B cell (primary cell): ENCODE results near the gene ASTN1. TPM values are rescaled to one million over a fixed set of nuclear protein-coding genes. Genes with fewer than 3 reads are reported as not detected.

Experiments
- ATAC-seq: fragments of 200-7000 bp; cut with Tn5 transposase; one replicate; pipeline ENCODE4 v1.10.0; 2021; ENCODE audit warnings: low read depth, mild to moderate bottlenecking, moderate number of reproducible peaks, moderate library complexity
- CTCF ChIA-PET: fragments of 350-600 bp; sonication (Branson Sonifier 250); formaldehyde crosslinking; loops from one replicate; lab custom pipeline; 2021; ENCODE audit warnings: antibody characterized with exemption, inconsistent platforms; lab: Charles Lee
- POLR2A ChIA-PET: fragments of 350-600 bp; sonication (Branson Sonifier 250); formaldehyde crosslinking; loops from one replicate; lab custom pipeline; 2021; ENCODE audit warnings: antibody characterized with exemption; lab: Charles Lee
- DNase-seq: peaks from one replicate; pipeline ENCODE4 v3.0.0; 2013
- H2AFZ ChIP-seq: 2 replicates; pipeline ENCODE4 v1.6.1; 2012; ENCODE audit warnings: mild to moderate bottlenecking, low read depth, low read length; ENCODE audit not compliant: insufficient read depth, poor library complexity, severe bottlenecking
- H3K27ac ChIP-seq, 2 donors: 1 replicate in 1 of 2; 2 replicates in 1 of 2; pipeline ENCODE4 v1.5.1; 2012 to 2013; ENCODE audit warnings: low read length in 2 of 2, mild to moderate bottlenecking in 2 of 2, moderate library complexity in 1 of 2
- H3K27me3 ChIP-seq, 4 experiments: fragments of 200-600 bp in 1 of 4; sonication (generic) in 1 of 4; replicated peaks in 1 of 4; 1 replicate in 2 of 4; 2 replicates in 2 of 4; pipeline versions ENCODE4 v1.6.1 to v1.7.0; 2013 to 2016; ENCODE audit warnings: low read length in 3 of 4, mild to moderate bottlenecking in 2 of 4, mixed read lengths in 1 of 4, moderate library complexity in 1 of 4; ENCODE audit not compliant: insufficient read depth in 4 of 4, control insufficient read depth in 3 of 4; ENCODE audit errors: control extremely low read depth in 1 of 4
- H3K36me3 ChIP-seq, 2 experiments: replicated peaks in 1 of 2; 1 replicate in 1 of 2; 2 replicates in 1 of 2; pipeline versions ENCODE4 v1.6.1 to v1.7.1; 2013; ENCODE audit warnings: low read length in 1 of 2; ENCODE audit not compliant: insufficient read depth in 2 of 2, control insufficient read depth in 1 of 2; ENCODE audit errors: control extremely low read depth in 1 of 2, extremely low read depth in 1 of 2
- H3K4me1 ChIP-seq, 2 donors: fragments of 200-600 bp in 1 of 2; sonication (generic) in 1 of 2; 1 replicate in 1 of 2; 2 replicates in 1 of 2; pipeline versions ENCODE4 v1.5.1 to v1.6.1; 2013 to 2017; ENCODE audit warnings: low read length in 2 of 2; ENCODE audit not compliant: control insufficient read depth in 2 of 2, insufficient read depth in 2 of 2
- H3K4me2 ChIP-seq: replicated peaks from 2 replicates; pipeline ENCODE3; 2012; ENCODE audit warnings: mild to moderate bottlenecking, low read depth, low read length; ENCODE audit not compliant: poor library complexity, severe bottlenecking
- H3K4me3 ChIP-seq, 5 experiments: fragments of 200-600 bp in 1 of 5; sonication (generic) in 1 of 5; 1 replicate in 3 of 5; 2 replicates in 2 of 5; pipeline versions ENCODE4 v1.5.1 to v1.7.0; 2011 to 2016; ENCODE audit warnings: low read length in 4 of 5, mild to moderate bottlenecking in 4 of 5, low read depth in 2 of 5, control low read depth in 1 of 5, moderate library complexity in 1 of 5; ENCODE audit not compliant: insufficient read depth in 1 of 5; ENCODE audit errors: control extremely low read depth in 1 of 5, extremely low read depth in 1 of 5
- H3K79me2 ChIP-seq: fragments of 200-600 bp; sonication (generic); one replicate; pipeline ENCODE4 v1.6.0; 2016; ENCODE audit warnings: low read length; ENCODE audit not compliant: control insufficient read depth, insufficient read depth
- H3K9ac ChIP-seq: fragments of 200-600 bp; sonication (generic); 2 replicates; pipeline ENCODE4 v1.6.1; 2017; ENCODE audit warnings: mild to moderate bottlenecking, low read length, moderate library complexity
- H3K9me3 ChIP-seq, 3 donors: one replicate each; pipeline versions ENCODE4 v1.6.1 to v1.7.1; 2013; ENCODE audit warnings: low read length in 2 of 3; ENCODE audit not compliant: control insufficient read depth in 2 of 3, insufficient read depth in 1 of 3; ENCODE audit errors: control extremely low read depth in 1 of 3
- H4K20me1 ChIP-seq: 2 replicates; pipeline ENCODE4 v1.6.0; 2012; ENCODE audit warnings: mild to moderate bottlenecking, low read length; ENCODE audit not compliant: insufficient read depth, control insufficient read depth, poor library complexity, severe bottlenecking
- H3K27ac Mint-ChIP-seq: one replicate; pipeline ENCODE4 v1.8.0; 2021; ENCODE audit warnings: mixed read lengths
- H3K27me3 Mint-ChIP-seq: one replicate; pipeline ENCODE4 v1.8.0; 2021; ENCODE audit warnings: mixed read lengths
- H3K4me1 Mint-ChIP-seq: one replicate; pipeline ENCODE4 v1.8.0; 2021; ENCODE audit warnings: mixed read lengths
- H3K4me3 Mint-ChIP-seq: one replicate; pipeline ENCODE4 v1.8.0; 2021; ENCODE audit warnings: mixed read lengths
- H3K9me3 Mint-ChIP-seq: one replicate; pipeline ENCODE4 v1.8.0; 2022; ENCODE audit warnings: mixed read lengths; ENCODE audit not compliant: insufficient read depth
- EZH2 ChIP-seq: IDR thresholded peaks from 2 replicates; pipeline ENCODE4 v1.6.1; 2012; ENCODE audit warnings: borderline replicate concordance, low read depth, mild to moderate bottlenecking, moderate library complexity, low read length; ENCODE audit not compliant: insufficient read depth, poor library complexity, severe bottlenecking
- WGBS: methylation state at CpG from one replicate; pipeline ENCODE4 v1.1.5; 2013; ENCODE audit warnings: missing lambda C conversion rate; ENCODE audit not compliant: insufficient coverage; 5-methylcytosine and 5-hydroxymethylcytosine counted together
- intact Hi-C: fragments of 100-400 bp; cut with micrococcal nuclease; formaldehyde crosslinking; loops from one replicate; pipeline ENCODE4 v1.10.0; 2022
- polyA plus RNA-seq: library from polyadenylated mRNA; depleted of rRNA; stranded (reverse); fragments of >200 nt; gene quantifications from 2 replicates; pipeline ENCODE4 v1.2.3, GENCODE V29; 2012
- total RNA-seq, 2 donors: library from RNA; stranded (reverse); fragments of 120-200 nt in 1 of 2; gene quantifications; 1 replicate in 1 of 2; 2 replicates in 1 of 2; pipeline versions ENCODE4 v1.2.3 to v1.2.4, GENCODE V29; 2013 to 2022
- TF ChIP-seq, protein P1 (sequence below): fragments of 200-600 bp; IDR thresholded peaks from one replicate; pipeline ENCODE4 v1.8.0; 2022; ENCODE audit warnings: antibody characterized with exemption, mild to moderate bottlenecking

Gene ASTN1
- total and polyA plus RNA-seq, 2 donors (not counting 1 experiment from before 2014, with no cell fraction given) = not detected

DNA sequence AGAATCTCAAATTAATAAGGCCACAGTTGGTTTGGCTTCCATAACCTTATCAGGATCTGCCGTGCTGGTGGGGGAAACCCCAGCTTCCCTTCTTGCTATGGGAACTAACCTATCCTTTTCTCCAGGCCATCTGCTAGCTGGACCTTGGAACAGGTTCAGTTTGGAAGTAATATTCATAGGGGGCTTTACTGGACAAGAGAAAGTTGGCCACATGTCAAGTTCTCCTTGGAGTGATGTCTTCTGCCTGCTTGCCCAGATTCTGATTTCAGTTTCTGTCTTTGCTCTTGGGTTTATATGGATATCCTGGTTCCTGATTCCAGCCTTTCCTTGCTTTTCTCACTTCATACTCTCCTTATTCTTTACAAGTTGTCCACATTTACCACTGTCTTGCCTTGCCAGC lies 279.6 kb downstream of the ASTN1 start:
- Mint-ChIP-seq H3K27ac (no peak overlapping the region), H3K27me3 (peaks cover 13% of the 10 kb centered on the region), H3K4me1 (no peaks in the 10 kb centered on the region), H3K9me3 (no peaks in the 10 kb centered on the region), H3K4me3 (no peak overlapping the region)
- Histone ChIP-seq H3K4me2 (no peak overlapping the region), H4K20me1 (no peaks in the 10 kb centered on the region), H3K79me2 (no peaks in the 10 kb centered on the region), H3K9me3 (no peaks in the 10 kb centered on the region), H3K27me3 (no peaks in the 10 kb centered on the region), H3K27ac (no peak overlapping the region), H3K9ac (no peak overlapping the region), H3K36me3 (no peaks in the 10 kb centered on the region), H2AFZ (no peak overlapping the region), H3K4me3 (no peak overlapping the region), H3K4me1 (no peaks in the 10 kb centered on the region)
- no peak for TF ChIP-seq EZH2
- TF ChIP-seq, protein P1, sequence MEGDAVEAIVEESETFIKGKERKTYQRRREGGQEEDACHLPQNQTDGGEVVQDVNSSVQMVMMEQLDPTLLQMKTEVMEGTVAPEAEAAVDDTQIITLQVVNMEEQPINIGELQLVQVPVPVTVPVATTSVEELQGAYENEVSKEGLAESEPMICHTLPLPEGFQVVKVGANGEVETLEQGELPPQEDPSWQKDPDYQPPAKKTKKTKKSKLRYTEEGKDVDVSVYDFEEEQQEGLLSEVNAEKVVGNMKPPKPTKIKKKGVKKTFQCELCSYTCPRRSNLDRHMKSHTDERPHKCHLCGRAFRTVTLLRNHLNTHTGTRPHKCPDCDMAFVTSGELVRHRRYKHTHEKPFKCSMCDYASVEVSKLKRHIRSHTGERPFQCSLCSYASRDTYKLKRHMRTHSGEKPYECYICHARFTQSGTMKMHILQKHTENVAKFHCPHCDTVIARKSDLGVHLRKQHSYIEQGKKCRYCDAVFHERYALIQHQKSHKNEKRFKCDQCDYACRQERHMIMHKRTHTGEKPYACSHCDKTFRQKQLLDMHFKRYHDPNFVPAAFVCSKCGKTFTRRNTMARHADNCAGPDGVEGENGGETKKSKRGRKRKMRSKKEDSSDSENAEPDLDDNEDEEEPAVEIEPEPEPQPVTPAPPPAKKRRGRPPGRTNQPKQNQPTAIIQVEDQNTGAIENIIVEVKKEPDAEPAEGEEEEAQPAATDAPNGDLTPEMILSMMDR = no peak
- DNase-seq (no peak), ATAC-seq (no peak)
- no CpG with 5 or more reads among the region's 1 CpG for WGBS
- POLR2A ChIA-PET = no interaction called here
- CTCF ChIA-PET = no interaction called here
- intact Hi-C loops = no loop called here

DNA sequence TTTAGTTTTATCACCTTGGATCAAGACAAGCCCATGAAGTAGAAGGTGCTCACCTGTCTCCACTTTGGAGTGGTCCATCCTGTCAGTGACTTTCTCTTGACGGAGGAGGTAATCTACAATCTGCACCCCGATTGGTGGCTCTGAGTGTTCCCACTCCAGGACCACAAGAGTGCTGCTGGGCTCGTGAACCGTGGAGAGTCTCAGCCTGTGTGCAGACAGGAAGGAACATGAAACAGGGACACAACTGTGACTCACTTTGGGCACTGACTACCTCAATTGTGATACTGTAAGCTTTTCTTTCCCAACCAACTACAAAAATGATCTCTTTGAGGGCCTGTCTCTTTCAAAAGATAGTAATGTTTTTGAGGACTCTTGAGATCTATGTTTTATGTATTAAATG lies 280.2 kb downstream of the ASTN1 start:
- Histone ChIP-seq H3K9me3 (no peaks in the 10 kb centered on the region), H3K27ac (no peak overlapping the region), H3K79me2 (no peaks in the 10 kb centered on the region), H3K27me3 (no peaks in the 10 kb centered on the region), H3K4me1 (no peaks in the 10 kb centered on the region), H3K4me2 (no peak overlapping the region), H3K9ac (no peak overlapping the region), H2AFZ (no peak overlapping the region), H4K20me1 (no peaks in the 10 kb centered on the region), H3K36me3 (no peaks in the 10 kb centered on the region), H3K4me3 (no peak overlapping the region)
- no peak for ATAC-seq
- no peak for TF ChIP-seq EZH2
- TF ChIP-seq, protein P1 = no peak
- WGBS = 80% methylated on average over 4 of the region's 4 CpGs
- no peak overlapping the region for H3K27ac Mint-ChIP-seq
- intact Hi-C loops = no loop called here
- no peaks in the 10 kb centered on the region for H3K9me3 Mint-ChIP-seq
- no peaks in the 10 kb centered on the region for H3K4me1 Mint-ChIP-seq
- POLR2A ChIA-PET = no interaction called here
- no peak overlapping the region for H3K4me3 Mint-ChIP-seq
- CTCF ChIA-PET = no interaction called here
- no peak for DNase-seq
- H3K27me3 Mint-ChIP-seq = peaks cover 10% of the 10 kb centered on the region
